MM.1S (cell line): ENCODE data around the gene CD48.

Source experiments
- CTCF ChIP-seq: fragments of 300-600 bp; sonication (generic); IDR thresholded peaks from 2 replicates; pipeline ENCODE4 v1.5.1; 2016; ENCODE audit warnings: antibody characterized with exemption, low read length, mixed read lengths
- EZH2 ChIP-seq: fragments of 300-600 bp; sonication (generic); optimal IDR thresholded peaks from 2 replicates; pipeline ENCODE3; 2017; ENCODE audit warnings: low read depth, mild to moderate bottlenecking, antibody characterized with exemption, low read length, mixed read lengths

- TF ChIP-seq CTCF (no peak), EZH2 (no peak)
These were observed 44.6 kb upstream of the CD48 start for GRCh38 chr1:160755911-160756848.
